Activated T-helper 1 cell treated with anti-CD3 and anti-CD28 coated beads, Interleukin-12 subunit alpha, Interleukin-12 subunit beta, Interleukin-2, Interleukin-4 antibody, amounts not matched to agents 30 ng/mL and 10 ng/mL and 1 ng/mL, durations not matched to agents 14 hours and 24 hours and 36 hours (primary cell): ENCODE results near the gene SERPINB6. TPM values are rescaled to one million over a fixed set of nuclear protein-coding genes. Genes with fewer than 3 reads are reported as not detected.
"Not testable (repeated sequence)": the region's sequence is repeated elsewhere in the genome, so short reads cannot be mapped to it uniquely, and the experiment has no call there.

Experiments
- DNase-seq: peaks from one replicate; pipeline ENCODE4 v3.0.0; 2021; ENCODE audit warnings: low spot score
- H3K27ac Mint-ChIP-seq: one replicate; pipeline ENCODE4 v1.8.0; 2021; ENCODE audit warnings: mild to moderate bottlenecking, mixed read lengths
- H3K27me3 Mint-ChIP-seq: one replicate; pipeline ENCODE4 v1.8.0; 2022; ENCODE audit warnings: mild to moderate bottlenecking, moderate library complexity, mixed read lengths; ENCODE audit not compliant: insufficient read depth
- H3K36me3 Mint-ChIP-seq: one replicate; pipeline ENCODE4 v1.8.0; 2021; ENCODE audit warnings: low read depth, mixed read lengths
- H3K4me1 Mint-ChIP-seq: one replicate; pipeline ENCODE4 v1.8.0; 2021; ENCODE audit warnings: low read depth, mixed read lengths
- H3K4me3 Mint-ChIP-seq: one replicate; pipeline ENCODE4 v1.8.0; 2021; ENCODE audit warnings: mild to moderate bottlenecking, moderate library complexity, mixed read lengths
- H3K9me3 Mint-ChIP-seq: one replicate; pipeline ENCODE4 v1.8.0; 2021; ENCODE audit warnings: mixed read lengths
- intact Hi-C: fragments of 100-400 bp; cut with micrococcal nuclease; formaldehyde crosslinking; loops from one replicate; pipeline ENCODE4 v1.15.1; 2024
- total RNA-seq: library from RNA; stranded (reverse); gene quantifications from 2 replicates; pipeline ENCODE4 v1.2.3, GENCODE V29; 2022

Gene SERPINB6
- total RNA-seq, 1 donor from 2014 or later = 34.9 TPM

DNA sequence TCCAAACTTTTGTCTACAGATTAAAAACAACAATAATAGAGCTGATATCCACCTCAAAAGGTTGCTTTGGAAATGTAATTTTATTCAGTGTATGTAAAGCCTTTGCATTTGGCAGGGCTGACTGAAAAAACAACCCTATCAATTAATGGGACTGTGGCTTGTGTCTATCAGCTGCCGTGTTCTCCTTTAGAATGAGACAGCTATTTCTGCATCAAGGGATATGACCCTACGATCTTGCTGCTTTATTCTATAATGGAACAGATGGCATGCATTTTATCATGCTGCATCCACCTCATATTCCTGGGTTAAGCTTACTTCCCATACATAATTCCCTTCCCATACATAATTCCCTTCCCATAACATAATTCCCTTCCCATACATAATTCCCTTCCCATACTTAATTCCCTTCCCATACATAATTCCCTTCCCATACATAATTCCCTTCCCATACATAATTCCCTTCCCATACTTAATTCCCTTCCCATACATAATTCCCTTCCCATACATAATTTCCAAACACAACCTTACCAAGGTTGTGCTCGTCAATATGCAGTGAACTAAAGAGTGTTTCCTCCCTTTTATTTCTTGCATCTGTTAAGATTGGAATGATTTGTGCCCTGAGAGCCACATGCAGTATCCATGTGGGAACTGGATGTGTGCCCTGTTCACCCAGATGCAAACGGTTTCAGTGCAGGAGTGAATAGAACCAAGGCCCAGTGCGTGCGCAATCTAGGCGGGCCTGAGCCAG is 26.8 kb downstream of the SERPINB6 start:
- no peak overlapping the region for H3K4me3 Mint-ChIP-seq
- peaks cover 39% of the 10 kb centered on the region for H3K4me1 Mint-ChIP-seq
- no peak for DNase-seq
- H3K27ac Mint-ChIP-seq = no peak overlapping the region
- peaks cover 3% of the 10 kb centered on the region for H3K9me3 Mint-ChIP-seq
- intact Hi-C loops = loop anchor here (5.0 kb wide), 1 partner anchor 173 kb away; the partner anchor contains the start of gene BPHL
- peaks cover 15% of the 10 kb centered on the region for H3K36me3 Mint-ChIP-seq
- H3K27me3 Mint-ChIP-seq = peaks cover 26% of the 10 kb centered on the region

DNA sequence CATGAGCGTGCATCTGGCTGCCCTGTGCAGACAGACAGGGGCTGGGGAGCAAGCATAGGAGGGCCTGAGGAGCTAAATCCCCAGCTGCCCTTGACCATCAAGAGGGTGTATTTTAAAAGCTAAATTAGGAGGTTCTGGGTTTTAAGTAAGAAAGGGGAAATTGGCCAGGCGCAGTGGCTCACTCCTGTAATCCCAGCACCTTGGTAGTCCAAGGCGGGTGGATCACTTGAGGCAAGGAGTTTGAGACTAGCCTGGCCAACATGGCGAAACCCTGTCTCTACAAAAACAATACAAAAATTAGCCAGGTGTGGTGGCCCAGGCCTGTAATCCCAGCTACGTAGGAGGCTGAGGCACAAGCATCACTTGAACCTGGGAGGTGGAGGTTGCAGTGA is 27.8 kb downstream of the SERPINB6 start:
- Mint-ChIP-seq H3K9me3 (peaks cover 5% of the 10 kb centered on the region), H3K36me3 (peaks cover 12% of the 10 kb centered on the region), H3K4me1 (peaks cover 39% of the 10 kb centered on the region), H3K4me3 (no peak overlapping the region), H3K27me3 (peaks cover 18% of the 10 kb centered on the region), H3K27ac (no peak overlapping the region)
- no peak for DNase-seq
- intact Hi-C loops = loop anchor here (5.0 kb wide), 1 partner anchor 174 kb away; the partner anchor contains the start of gene BPHL

DNA sequence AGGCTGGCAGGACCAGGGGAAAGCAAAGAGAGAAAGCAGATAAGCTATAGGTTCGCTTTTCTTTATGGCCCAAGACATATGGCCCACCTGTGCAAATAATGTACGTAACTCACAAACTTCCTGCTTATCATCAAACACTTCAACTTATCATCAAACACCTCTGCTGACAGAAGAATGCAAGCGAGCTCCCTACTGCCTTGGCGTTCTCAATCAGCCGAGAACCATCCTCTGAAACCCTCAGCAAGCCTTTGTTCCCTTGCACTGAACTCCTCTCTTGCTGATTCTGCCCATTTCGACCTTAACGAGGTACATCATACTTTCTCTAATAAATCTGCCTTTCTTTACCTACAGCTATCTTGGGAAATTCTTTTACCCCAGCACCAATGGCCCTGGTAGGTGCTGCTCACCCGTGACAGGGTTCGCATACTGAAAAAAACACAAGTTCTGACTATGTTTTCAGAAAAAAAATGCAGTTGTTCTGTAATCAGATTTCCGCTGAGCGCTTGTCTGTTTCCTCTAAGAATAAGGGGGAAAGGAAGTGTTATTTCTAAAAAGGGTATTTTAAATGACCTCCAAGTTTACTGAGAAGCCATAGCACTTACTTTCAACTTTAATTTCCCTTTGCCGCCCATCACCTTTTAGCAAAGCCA is 28.3 kb downstream of the SERPINB6 start:
- H3K27me3 Mint-ChIP-seq = peaks cover 15% of the 10 kb centered on the region
- DNase-seq = no peak
- peak overlapping the region; percentile 38 for H3K4me3 Mint-ChIP-seq
- peaks cover 16% of the 10 kb centered on the region for H3K36me3 Mint-ChIP-seq
- H3K4me1 Mint-ChIP-seq = peaks cover 43% of the 10 kb centered on the region
- H3K9me3 Mint-ChIP-seq = peaks cover 6% of the 10 kb centered on the region
- H3K27ac Mint-ChIP-seq = peak overlapping the region; percentile 61
- intact Hi-C loops = loop anchor here (5.0 kb wide), 1 partner anchor 174 kb away; the partner anchor contains the start of gene BPHL

DNA sequence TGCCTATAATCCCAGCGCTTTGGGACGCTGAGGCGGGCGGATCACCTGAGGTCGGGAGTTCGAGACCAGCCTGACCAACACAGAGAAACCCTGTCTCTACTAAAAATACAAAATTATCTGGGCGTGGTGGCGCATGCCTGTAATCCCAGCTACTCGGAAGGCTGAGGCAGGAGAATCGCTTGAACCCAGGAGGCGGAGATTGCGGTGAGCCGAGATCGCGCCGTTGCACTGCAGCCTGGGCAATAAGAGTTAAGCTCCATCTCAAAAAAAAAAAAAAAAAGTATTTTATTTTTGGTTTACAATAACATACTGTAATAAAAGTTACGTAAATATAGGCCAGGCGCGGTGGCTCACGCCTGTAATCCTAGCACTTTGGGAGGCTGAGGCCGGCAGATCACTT is 29.3 kb downstream of the SERPINB6 start:
- not testable (repeated sequence) for H3K4me3 Mint-ChIP-seq

DNA sequence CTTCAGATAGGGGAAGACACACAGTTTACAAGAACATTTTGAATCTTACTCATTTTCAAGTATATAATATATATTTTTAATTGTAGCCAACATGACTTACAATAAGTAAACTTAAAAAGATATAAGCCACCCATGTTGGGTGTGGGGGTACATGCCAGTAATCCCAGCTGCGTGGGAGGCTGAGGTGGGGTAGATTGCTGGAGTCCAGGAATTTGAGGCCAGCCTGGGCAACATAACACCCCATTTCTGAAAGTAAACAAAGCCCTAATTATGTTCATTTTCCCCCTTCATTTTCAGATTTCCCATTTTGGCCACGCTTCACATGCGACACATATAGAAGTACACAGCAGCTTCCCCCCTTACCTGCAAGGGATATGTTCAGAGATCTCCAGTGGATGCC is 30.5 kb downstream of the SERPINB6 start:
- no peak for DNase-seq

More for the DNA sequence above, 29.3 kb downstream of the SERPINB6 start:
- H3K9me3 Mint-ChIP-seq, H3K27ac Mint-ChIP-seq, DNase-seq: not testable (repeated sequence)
- Mint-ChIP-seq H3K4me1 (peaks cover 45% of the 10 kb centered on the region), H3K27me3 (peaks cover 13% of the 10 kb centered on the region), H3K36me3 (peaks cover 16% of the 10 kb centered on the region)
- intact Hi-C loops = loop anchor here (5.0 kb wide), 1 partner anchor 175 kb away; the partner anchor contains the start of gene BPHL

DNA sequence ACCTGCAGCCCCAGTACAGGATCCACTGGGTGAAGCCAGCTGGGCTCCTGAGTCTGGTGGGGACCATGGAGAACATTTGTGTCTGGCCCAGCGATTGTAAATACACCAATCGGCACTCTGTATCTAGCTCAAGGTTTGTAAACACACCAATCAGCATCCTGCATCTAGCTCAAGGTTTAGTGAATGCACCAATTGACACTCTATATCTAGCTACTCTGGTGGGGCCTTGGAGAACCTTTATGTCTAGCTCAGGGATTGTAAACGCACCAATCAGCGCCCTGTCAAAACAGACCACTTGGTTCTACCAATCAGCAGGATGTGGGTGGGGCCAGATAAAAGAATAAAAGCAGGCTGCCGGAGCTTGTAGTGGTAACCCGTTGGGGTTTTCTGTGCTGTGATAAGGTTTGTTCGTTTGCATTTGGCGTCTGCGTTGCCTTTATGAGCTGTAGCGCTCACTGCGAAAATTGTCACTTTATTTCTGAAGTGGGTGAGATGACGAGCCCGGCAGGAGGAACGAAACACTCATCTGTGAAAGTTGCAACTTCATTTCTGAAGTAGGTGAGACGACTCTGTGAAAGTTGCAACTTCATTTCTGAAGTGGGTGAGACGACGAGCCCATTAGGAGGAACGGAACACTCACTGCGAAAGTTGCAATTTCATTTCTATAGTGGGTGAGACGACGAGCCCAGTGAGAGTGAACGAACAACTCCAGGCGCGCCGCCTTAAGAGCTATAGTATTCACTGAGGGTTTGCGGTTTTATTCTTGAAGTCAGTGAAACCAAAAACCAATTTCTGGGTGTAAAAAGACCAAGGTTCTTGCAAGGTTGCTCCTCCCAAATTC is 31.1 kb downstream of the SERPINB6 start:
- Mint-ChIP-seq H3K27ac (peak overlapping the region; percentile 89), H3K36me3 (peaks cover 26% of the 10 kb centered on the region), H3K9me3 (peaks cover 18% of the 10 kb centered on the region), H3K4me1 (peaks cover 55% of the 10 kb centered on the region), H3K27me3 (peaks cover 13% of the 10 kb centered on the region), H3K4me3 (peak overlapping the region; percentile 48)
- intact Hi-C loops = loop anchor here (1.0 to 5.0 kb wide), 15 partner anchors 8 to 397 kb away; partner anchors contain the start of genes BPHL, RIPK1, SERPINB6 and WRNIP1
- peak; percentile 78 for DNase-seq

More for the DNA sequence above, 30.5 kb downstream of the SERPINB6 start:
- Mint-ChIP-seq H3K4me3 (peak overlapping the region; percentile 21), H3K27me3 (peaks cover 13% of the 10 kb centered on the region), H3K36me3 (peaks cover 26% of the 10 kb centered on the region), H3K4me1 (peaks cover 55% of the 10 kb centered on the region), H3K27ac (peak overlapping the region; percentile 89), H3K9me3 (peaks cover 18% of the 10 kb centered on the region)
- intact Hi-C loops = loop anchor here (1.0 to 5.0 kb wide), 15 partner anchors 9 to 398 kb away; partner anchors contain the start of genes BPHL, RIPK1, SERPINB6 and WRNIP1

DNA sequence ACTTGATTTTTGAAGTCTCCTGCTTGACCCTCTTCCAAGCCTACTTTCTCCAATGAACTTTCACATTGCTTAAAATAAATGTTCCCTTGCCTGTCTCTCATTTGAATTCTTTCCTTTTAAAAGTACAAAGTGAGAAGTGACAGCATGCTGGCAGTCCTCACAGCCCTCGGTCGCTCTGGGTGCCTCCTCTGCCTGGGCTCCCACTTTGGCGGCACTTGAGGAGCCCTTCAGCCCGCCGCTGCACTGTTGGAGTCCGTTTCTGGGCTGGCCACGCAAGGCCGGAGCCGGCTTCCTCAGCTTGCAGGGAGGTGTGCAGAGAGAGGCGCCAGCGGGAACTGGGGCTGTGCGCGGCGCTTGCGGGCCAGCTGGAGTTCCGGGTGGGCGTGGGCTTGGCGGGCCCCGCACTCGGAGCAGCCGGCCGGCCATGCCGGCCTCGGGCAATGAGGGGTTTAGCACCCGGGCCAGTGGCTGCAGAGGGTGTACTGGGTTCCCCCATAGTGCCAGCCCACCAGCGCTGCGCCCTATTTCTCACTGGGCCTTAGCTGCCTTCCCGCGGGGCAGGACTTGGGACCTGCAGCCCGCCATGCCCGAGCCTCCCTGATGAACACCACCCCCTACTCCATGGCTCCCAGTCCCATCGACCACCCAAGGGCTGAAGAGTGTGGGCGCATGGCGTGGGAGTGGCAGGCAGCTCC is 31.9 kb downstream of the SERPINB6 start:
- DNase-seq = no peak
- H3K9me3 Mint-ChIP-seq = peaks cover 18% of the 10 kb centered on the region
- H3K36me3 Mint-ChIP-seq = peaks cover 26% of the 10 kb centered on the region
- peaks cover 12% of the 10 kb centered on the region for H3K27me3 Mint-ChIP-seq
- no peak overlapping the region for H3K4me3 Mint-ChIP-seq
- H3K27ac Mint-ChIP-seq = peak overlapping the region; percentile 89
- peaks cover 55% of the 10 kb centered on the region for H3K4me1 Mint-ChIP-seq
- intact Hi-C loops = loop anchor here (1.0 to 5.0 kb wide), 15 partner anchors 7 to 397 kb away; partner anchors contain the start of genes BPHL, RIPK1, SERPINB6 and WRNIP1

DNA sequence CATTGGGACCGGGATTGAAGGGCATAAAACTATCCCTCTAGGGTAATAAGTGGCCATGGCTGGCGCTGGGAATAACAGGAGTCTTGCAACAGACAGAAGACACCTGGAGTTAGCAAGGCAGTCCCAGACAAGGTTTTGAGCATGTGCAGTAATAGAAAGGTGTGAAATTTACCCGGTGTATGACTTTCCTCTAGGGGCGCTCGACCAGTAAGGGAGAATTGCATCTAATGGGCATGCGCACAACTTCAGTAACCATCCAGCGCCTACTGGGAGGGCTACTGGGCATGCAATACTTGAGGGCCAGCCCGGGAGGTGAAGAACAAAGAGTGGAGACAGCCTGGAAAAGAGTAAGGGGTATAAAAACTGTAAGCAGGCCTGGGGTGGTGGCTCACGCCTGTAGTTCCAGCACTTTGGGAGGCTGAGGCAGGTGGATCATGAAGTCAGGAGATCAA is 32.7 kb downstream of the SERPINB6 start:
- intact Hi-C loops = no loop called here
- H3K36me3 Mint-ChIP-seq = peaks cover 26% of the 10 kb centered on the region
- DNase-seq = no peak
- H3K27ac Mint-ChIP-seq = peak overlapping the region; percentile 82
- H3K27me3 Mint-ChIP-seq = peaks cover 7% of the 10 kb centered on the region
- no peak overlapping the region for H3K4me3 Mint-ChIP-seq
- peaks cover 18% of the 10 kb centered on the region for H3K9me3 Mint-ChIP-seq
- H3K4me1 Mint-ChIP-seq = peaks cover 55% of the 10 kb centered on the region

DNA sequence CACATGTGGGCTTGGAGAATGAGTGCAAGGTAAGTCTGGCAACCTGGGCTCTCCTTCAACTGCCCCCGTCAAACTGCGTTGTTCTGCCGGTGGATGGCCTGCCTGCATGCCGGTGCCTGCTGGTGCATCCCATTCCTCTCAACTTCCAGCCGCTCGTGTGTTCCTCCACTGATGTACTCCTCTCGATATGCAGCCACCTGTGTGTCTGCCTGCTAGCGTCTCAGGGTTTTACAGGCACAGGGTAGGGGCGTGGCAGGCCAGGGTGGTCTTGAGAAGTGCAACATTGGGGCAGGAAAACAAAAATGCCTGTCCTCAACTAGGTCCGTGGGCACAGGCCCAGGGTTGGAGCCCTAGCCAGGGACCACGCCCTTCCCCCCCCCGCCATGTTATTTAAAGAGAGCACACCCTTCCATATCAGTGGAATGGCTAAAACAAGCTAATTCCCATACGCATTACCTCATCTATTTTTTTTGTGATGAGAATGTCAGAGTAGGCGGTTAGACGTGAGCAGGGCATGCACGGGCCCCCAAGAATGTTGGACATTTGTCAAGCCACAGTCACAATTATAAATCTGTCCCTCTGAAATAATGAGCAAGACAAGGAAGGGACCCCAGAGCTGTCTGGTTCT is 33.2 kb downstream of the SERPINB6 start:
- intact Hi-C loops = no loop called here
- H3K27ac Mint-ChIP-seq = peak overlapping the region; percentile 93
- H3K9me3 Mint-ChIP-seq = peaks cover 18% of the 10 kb centered on the region
- DNase-seq = no peak
- peaks cover 26% of the 10 kb centered on the region for H3K36me3 Mint-ChIP-seq
- H3K4me3 Mint-ChIP-seq = no peak overlapping the region
- H3K4me1 Mint-ChIP-seq = peaks cover 51% of the 10 kb centered on the region
- peaks cover 3% of the 10 kb centered on the region for H3K27me3 Mint-ChIP-seq

DNA sequence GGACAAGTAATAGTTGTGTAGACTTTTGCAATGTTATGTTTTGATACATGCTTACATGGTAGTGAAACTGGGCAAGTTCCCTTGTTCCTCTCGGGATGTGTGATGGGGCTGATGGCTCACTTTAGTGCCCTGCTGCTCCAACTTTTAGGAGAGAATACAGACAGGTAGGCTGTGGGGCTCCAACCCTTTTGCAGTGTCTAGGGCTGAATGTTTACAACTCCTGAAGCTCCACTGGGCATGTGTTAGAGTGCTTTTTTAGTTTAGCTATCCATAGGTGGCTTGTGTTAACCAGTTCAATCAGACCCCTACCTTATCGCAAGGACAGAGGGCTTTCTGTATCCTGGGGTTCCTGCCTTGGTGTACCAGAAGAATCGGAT is 33.8 kb downstream of the SERPINB6 start:
- Mint-ChIP-seq H3K4me1 (peaks cover 46% of the 10 kb centered on the region), H3K36me3 (peaks cover 24% of the 10 kb centered on the region), H3K4me3 (no peak overlapping the region), H3K27ac (peak overlapping the region; percentile 93), H3K9me3 (peaks cover 18% of the 10 kb centered on the region), H3K27me3 (no peaks in the 10 kb centered on the region)
- intact Hi-C loops = loop anchor here (1.0 kb wide), 1 partner anchor 96 kb away; the partner anchor contains the start of gene SERPINB1
- no peak for DNase-seq

DNA sequence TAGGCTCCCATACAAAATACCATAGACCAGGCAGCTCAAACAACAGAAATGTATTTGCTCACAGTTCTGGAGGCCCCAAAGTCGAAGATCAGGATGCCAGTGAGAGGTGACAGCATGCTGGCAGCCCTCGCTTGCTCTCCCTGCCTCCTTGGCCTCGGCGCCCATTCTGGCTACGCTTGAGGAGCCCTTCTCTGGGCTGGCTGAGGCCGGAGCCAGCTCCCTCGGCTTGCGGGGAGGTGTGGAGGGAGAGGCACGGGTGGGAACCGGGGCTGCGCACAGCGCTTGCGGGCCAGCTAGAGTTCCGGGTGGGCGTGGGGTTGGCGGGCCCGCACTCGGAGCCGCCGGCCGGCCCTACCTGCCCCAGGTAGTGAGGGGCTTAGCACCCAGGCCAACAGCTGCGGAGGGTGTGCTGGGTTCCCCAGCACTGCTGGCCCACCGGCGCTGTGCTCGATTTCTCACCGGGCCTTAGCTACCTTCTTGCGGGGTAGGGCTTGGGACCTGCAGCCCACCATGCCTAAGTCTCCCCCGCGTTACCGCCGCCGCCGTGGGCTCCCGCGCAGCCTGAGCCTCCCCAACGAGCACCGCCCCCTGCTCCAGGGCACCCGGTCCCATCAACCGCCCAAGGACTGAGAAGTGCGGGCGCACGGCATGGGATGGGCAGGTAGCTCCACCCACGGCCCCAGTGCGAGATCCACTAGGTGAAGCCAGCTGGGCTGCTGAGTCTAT is 35.6 kb downstream of the SERPINB6 start:
- no peak for DNase-seq
- intact Hi-C loops = no loop called here
- Mint-ChIP-seq H3K4me3 (no peak overlapping the region), H3K4me1 (peaks cover 44% of the 10 kb centered on the region), H3K27ac (peak overlapping the region; percentile 93), H3K9me3 (peaks cover 15% of the 10 kb centered on the region), H3K36me3 (peaks cover 22% of the 10 kb centered on the region), H3K27me3 (peaks cover 2% of the 10 kb centered on the region)
